ENCODE measurements around the gene SLC44A3.

- TF ChIP-seq POLR2A (IDR thresholded peaks at IDR 0.05) = no peak
- TF ChIP-seq, protein P1, sequence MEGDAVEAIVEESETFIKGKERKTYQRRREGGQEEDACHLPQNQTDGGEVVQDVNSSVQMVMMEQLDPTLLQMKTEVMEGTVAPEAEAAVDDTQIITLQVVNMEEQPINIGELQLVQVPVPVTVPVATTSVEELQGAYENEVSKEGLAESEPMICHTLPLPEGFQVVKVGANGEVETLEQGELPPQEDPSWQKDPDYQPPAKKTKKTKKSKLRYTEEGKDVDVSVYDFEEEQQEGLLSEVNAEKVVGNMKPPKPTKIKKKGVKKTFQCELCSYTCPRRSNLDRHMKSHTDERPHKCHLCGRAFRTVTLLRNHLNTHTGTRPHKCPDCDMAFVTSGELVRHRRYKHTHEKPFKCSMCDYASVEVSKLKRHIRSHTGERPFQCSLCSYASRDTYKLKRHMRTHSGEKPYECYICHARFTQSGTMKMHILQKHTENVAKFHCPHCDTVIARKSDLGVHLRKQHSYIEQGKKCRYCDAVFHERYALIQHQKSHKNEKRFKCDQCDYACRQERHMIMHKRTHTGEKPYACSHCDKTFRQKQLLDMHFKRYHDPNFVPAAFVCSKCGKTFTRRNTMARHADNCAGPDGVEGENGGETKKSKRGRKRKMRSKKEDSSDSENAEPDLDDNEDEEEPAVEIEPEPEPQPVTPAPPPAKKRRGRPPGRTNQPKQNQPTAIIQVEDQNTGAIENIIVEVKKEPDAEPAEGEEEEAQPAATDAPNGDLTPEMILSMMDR (IDR thresholded peaks at IDR 0.05) = no peak
Measured at GRCh38 chr1:94929351-94930217, 109.4 kb downstream of the SLC44A3 start.

Data from adrenal gland (tissue), 5 donors.